ELF-1 (cell line): ENCODE data around the gene POU6F2.

Experiments
- DNase-seq: peaks from one replicate; pipeline ENCODE4 v3.0.0-alpha.2; 2016; ENCODE audit warnings: low read depth, low spot score

POU6F2 gene

GRCh38 chr7:39432807-39433416 is 455.2 kb downstream of the POU6F2 start:
- no peak for DNase-seq

- DNase-seq = no peak
These were observed 455.8 kb downstream of the POU6F2 start for GRCh38 chr7:39433550-39433949.

GRCh38 chr7:39434012-39434411 is 456.3 kb downstream of the POU6F2 start:
- no peak for DNase-seq

DNA sequence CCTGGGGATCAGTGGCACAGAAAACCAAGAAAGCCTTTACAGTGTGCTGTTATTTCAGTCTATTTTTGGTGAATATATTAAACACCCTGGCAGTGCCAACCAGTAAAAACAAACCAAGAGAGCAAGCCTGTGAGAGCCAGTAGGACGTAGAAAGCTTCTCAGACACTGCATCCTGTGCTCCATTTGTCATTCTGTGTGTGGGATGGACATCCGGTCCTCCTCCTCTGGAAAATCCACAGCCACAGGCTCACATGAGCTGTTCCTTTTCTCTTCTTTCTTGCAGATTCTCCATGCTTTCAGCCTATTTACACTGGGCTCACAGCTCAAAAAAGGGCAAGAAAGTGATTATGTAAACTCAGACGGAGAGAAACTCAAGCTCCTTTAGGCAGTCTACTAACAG is 468.8 kb downstream of the POU6F2 start:
- DNase-seq = no peak

- DNase-seq = no peak
These were observed 474.2 kb downstream of the POU6F2 start for GRCh38 chr7:39451901-39452300.

- peak; percentile 70 for DNase-seq
These were observed 476.1 kb downstream of the POU6F2 start for GRCh38 chr7:39453743-39454355.

DNA sequence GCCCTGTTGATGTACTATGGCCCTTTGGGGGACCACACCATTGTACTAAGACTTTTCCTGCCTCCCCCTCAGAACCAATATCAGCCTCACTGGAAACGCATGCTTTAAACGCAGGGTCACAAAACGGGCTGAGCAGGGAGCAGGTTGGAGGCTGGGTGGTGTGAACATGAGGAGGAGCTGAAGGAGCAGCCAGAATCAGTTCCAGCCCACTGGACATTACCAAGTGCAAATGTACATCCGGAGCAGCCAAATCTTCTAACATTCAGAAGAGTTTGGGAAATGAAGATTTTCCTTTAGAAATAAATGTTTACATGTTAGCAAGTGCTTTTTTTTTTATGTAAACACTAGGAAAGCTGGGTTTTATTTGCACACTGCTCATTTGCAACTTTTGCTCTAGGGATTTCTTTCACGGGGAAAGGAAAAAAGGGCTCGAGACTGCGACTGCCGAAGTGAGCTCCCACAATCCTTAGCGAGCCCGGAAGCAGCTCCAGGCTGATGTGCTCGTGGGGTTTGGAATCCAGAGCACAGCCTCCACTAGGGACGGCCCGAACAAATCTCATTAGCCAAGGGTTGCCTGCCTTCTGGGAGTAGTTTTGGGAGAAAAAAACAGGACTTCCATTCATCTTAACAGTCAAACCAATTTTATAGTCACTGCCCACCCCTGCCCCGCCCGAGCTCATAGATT is 480.5 kb downstream of the POU6F2 start:
- no peak for DNase-seq

GRCh38 chr7:39459636-39460035 is 481.9 kb downstream of the POU6F2 start:
- no peak for DNase-seq

GRCh38 chr7:39460486-39460885 is 482.8 kb downstream of the POU6F2 start:
- no peak for DNase-seq

- no peak for DNase-seq
These were observed 483.6 kb downstream of the POU6F2 start for GRCh38 chr7:39461263-39461820.

GRCh38 chr7:39463252-39463651 is 485.5 kb downstream of the POU6F2 start:
- DNase-seq = no peak

GRCh38 chr7:39464350-39465054 is 486.8 kb downstream of the POU6F2 start:
- no peak for DNase-seq

- DNase-seq = peak; percentile 52
These were observed 487.6 kb downstream of the POU6F2 start for GRCh38 chr7:39465055-39465929.

GRCh38 chr7:39468261-39468660 is 490.6 kb downstream of the POU6F2 start:
- DNase-seq = no peak

- DNase-seq = no peak
These were observed 491.2 kb downstream of the POU6F2 start for GRCh38 chr7:39468808-39469374.

DNA sequence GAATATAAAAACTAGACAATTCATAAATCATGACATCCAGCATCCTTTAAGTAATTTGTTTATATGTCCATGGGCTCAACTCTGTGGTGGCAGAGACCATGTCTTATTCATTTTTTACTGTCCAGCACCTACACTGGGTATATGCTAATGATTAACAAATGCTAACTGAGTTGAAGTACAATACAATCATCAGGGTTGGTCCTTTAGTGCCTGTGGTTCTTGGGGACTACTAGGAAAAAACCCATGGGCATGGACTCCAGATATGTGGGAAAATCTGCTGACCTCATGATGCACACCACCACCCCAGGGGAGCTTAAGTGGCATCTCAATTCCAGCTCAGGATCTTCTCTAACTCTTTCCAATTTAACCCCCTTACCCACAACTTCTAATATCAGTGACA is 503.2 kb downstream of the POU6F2 start:
- DNase-seq = no peak

GRCh38 chr7:39488467-39489393 is 511.0 kb downstream of the POU6F2 start:
- DNase-seq = no peak

GRCh38 chr7:39490296-39490695 is 512.6 kb downstream of the POU6F2 start:
- no peak for DNase-seq

DNA sequence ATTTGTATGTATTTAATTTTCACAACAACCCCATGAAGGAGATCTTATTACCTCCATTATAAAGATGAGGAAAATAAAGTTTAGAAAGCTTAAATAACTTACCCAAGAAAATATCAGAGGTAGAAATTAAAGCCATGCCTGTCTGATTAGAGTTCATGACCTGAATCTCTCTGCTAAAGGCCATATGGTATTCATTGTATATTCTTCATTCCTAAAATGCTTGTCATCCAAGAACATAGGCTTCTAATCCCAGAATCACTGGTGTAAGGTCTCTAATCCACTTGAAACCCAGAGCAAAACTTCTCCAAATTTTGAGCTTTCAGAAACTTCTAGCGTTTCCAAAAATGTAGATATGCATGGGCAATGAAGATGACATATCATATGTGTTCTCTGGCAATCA is 516.2 kb downstream of the POU6F2 start:
- DNase-seq = no peak

DNA sequence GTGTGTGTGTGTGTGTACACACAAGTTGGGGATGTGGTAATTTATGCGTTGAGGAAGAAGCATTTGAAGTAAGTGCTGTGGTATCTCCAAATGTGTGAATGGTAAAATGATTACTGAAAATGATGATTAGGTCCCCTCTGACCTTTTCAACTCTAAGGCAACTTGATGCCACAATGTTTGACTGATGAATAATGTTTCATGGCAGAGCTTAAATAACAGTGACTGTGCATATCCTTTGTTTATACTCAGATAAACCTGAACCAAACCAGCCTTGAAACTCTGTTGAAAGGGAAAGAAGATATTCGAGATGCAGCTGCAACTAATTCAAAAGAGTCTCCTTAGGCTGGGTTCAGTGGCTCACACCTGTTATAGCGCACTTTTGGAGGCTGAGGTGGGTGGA is 523.6 kb downstream of the POU6F2 start:
- DNase-seq = no peak
